HL-60 (cell line): ENCODE results near the gene TMOD2.
A peak's percentile ranks its signal among the peaks of the same experiment; 100 is the strongest.

ENCODE experiments used
- DNase-seq, 2 experiments: peaks; one replicate each; pipeline ENCODE4 v3.0.0-alpha.2; 2010 to 2020; ENCODE audit warnings: low read depth in 1 of 2, low spot score in 1 of 2
- H3K27ac ChIP-seq: fragments of 250-450 bp; sonication (Bioruptor Pico); replicated peaks from 2 replicates; pipeline ENCODE4 v1.5.1; 2020; ENCODE audit warnings: mild to moderate bottlenecking, moderate library complexity
- H3K27me3 ChIP-seq: fragments of 250-450 bp; sonication (Bioruptor Pico); 2 replicates; pipeline ENCODE4 v1.5.1; 2021; ENCODE audit warnings: mild to moderate bottlenecking, moderate library complexity; ENCODE audit not compliant: insufficient read depth, poor library complexity, severe bottlenecking
- H3K4me3 ChIP-seq: replicated peaks from 2 replicates; pipeline ENCODE4 v1.5.1; 2011; ENCODE audit warnings: mild to moderate bottlenecking, control low read depth, low read length; ENCODE audit not compliant: insufficient read depth
- CTCF ChIP-seq: IDR thresholded peaks from one replicate; pipeline ENCODE4 v1.5.1; 2011; ENCODE audit warnings: low read length, control low read depth, inconsistent platforms; ENCODE audit not compliant: insufficient read depth
- GABPA ChIP-seq: IDR thresholded peaks from 2 replicates; pipeline ENCODE4 v1.6.1; 2012; ENCODE audit warnings: low read depth
- POLR2AphosphoS5 ChIP-seq: IDR thresholded peaks from 2 replicates; pipeline ENCODE4 v1.6.1; 2012; ENCODE audit warnings: low read depth
- REST ChIP-seq: IDR thresholded peaks from 2 replicates; pipeline ENCODE4 v1.6.1; 2012; ENCODE audit warnings: low read depth; ENCODE audit not compliant: insufficient replicate concordance
- SPI1 ChIP-seq: IDR thresholded peaks from 2 replicates; pipeline ENCODE4 v1.6.1; 2012; ENCODE audit warnings: low read depth, mild to moderate bottlenecking, borderline replicate concordance

TMOD2 gene

GRCh38 chr15:51755790-51756189 is 4.4 kb downstream of the TMOD2 start:
- Histone ChIP-seq H3K27me3 (no peaks in the 10 kb centered on the region), H3K4me3 (no peak overlapping the region), H3K27ac (peak overlapping the region; percentile 55)
- DNase-seq, result peak in 1 of 2 experiments; percentile 49
- no peak for TF ChIP-seq GABPA
- no peak for TF ChIP-seq POLR2AphosphoS5
- TF ChIP-seq SPI1, result peak; percentile 12; the same call in 1 of the 2 replicates
- no peak for TF ChIP-seq REST

GRCh38 chr15:51756482-51756881 is 5.1 kb downstream of the TMOD2 start:
- peak; percentile 73 for DNase-seq
- Histone ChIP-seq H3K27ac (peak overlapping the region; percentile 55), H3K27me3 (no peaks in the 10 kb centered on the region), H3K4me3 (no peak overlapping the region)
- no peak for TF ChIP-seq GABPA
- peak; percentile 95 for TF ChIP-seq SPI1

GRCh38 chr15:51757450-51757849 is 6.1 kb downstream of the TMOD2 start:
- TF ChIP-seq GABPA (no peak), SPI1 (no peak), CTCF (no peak), REST (no peak), POLR2AphosphoS5 (no peak)
- Histone ChIP-seq H3K27me3 (no peaks in the 10 kb centered on the region), H3K27ac (no peak overlapping the region), H3K4me3 (no peak overlapping the region)
- DNase-seq, result no peak

GRCh38 chr15:51758645-51759044 is 7.2 kb downstream of the TMOD2 start:
- DNase-seq, result no peak
- Histone ChIP-seq H3K27me3 (no peaks in the 10 kb centered on the region), H3K27ac (no peak overlapping the region), H3K4me3 (no peak overlapping the region)
- TF ChIP-seq CTCF (no peak), REST (no peak), GABPA (no peak), SPI1 (no peak)
